ENCODE measurements around the gene SPC25. TPM values are rescaled to one million over a fixed set of nuclear protein-coding genes. Genes with fewer than 3 reads are reported as not detected.

SPC25 gene
- total RNA-seq, 4 donors from 2014 or later = 2.5 to 10.5 TPM; not detected in 2

DNA sequence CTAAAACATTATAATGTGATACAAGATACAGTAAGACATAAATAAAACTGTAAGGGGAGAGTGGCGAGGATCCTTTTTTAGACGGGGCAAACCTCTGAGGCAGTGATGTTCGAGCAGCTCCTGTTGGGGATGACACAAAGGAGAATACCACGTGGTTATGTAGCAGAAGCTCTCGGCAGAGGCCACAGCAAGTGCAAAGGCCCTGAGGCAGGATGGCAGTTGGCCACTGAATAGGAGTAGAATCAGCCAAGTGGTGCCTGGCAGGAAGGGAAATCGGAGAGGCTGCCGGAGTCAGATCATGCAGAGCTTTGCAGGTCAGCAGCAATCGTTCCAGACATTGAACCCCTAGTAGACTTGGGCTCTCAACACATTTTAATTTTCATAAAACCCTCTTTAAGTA, 68.7 kb downstream of the SPC25 start:
- Histone ChIP-seq H3K9me3 (no peaks in the 10 kb centered on the region), H3K27ac (no peak overlapping the region), H3K27me3 (no peaks in the 10 kb centered on the region), H3K4me3 (no peak overlapping the region), H3K4me1 (no peaks in the 10 kb centered on the region), H3K36me3 (no peaks in the 10 kb centered on the region)
- intact Hi-C loops (cut with DNase I; ENCODE audit: low total_unique reads) (no loop called here), in situ Hi-C loops (cut with MboI; ENCODE audit: low pct_ligation_motif_present in 1 of 4, low pct_unique_long_range_greater_than_20kb in 1 of 4, low sequenced_read_pairs in 3 of 4) (no loop called here)
- no peak for DNase-seq
- WGBS, 2 donors (ENCODE audit: low coverage in 1 of 2) = 89 to 91% methylated on average over 6 to 8 of the region's 8 CpGs
- no peak for TF ChIP-seq POLR2AphosphoS5 (IDR thresholded peaks at IDR 0.05)

Other genes starting within 250 kb of the SPC25 start
- 10 to 100 TPM; 40.0 to 91.6 (median 47.9) TPM for gene NOSTRIN, start 87.8 kb downstream of the SPC25 start, total RNA-seq
- under 1 TPM in 2 of 4 donors, not detected in 2; 0.55 to 0.79 TPM for gene G6PC2, start 10.9 kb upstream of the SPC25 start, total RNA-seq
- 10 to 100 TPM in 3 of 4 donors, 1 to 10 TPM in 1; 4.8 to 41.8 (median 14.8) TPM for gene ABCB11, start 140.9 kb upstream of the SPC25 start, total RNA-seq
- gene DHRS9, start 179.1 kb upstream of the SPC25 start, total RNA-seq = 100 to 1,000 TPM in 3 of 4 donors, 10 to 100 TPM in 1; 20.9 to 257 (median 153) TPM

Measured in transverse colon (tissue), 4 donors.